Spleen (tissue), 7 donors: ENCODE measurements around the gene OPRD1.

Source experiments
- CTCF ChIP-seq, 11 experiments: fragments of 200-600 bp in 7 of 11; fragments of 450-650 bp in 4 of 11; sonication (generic) in 4 of 11; IDR thresholded peaks in 8 of 11; conservative IDR thresholded peaks in 3 of 11; 1 replicate in 7 of 11; 2 replicates in 4 of 11; pipeline versions ENCODE4 v1.4.0 to v1.8.0; 2016 to 2021; ENCODE audit warnings: antibody characterized with exemption in 11 of 11, inconsistent platforms in 4 of 11, mild to moderate bottlenecking in 1 of 11
- POLR2A ChIP-seq, 3 donors: fragments of 450-650 bp; IDR thresholded peaks; one replicate each; pipeline ENCODE4 v1.5.1; 2017; ENCODE audit warnings: antibody characterized with exemption in 3 of 3, mild to moderate bottlenecking in 1 of 3
- donor health status: DM: no; HTN: no; CAD: no; lungs with moderate emphysema.
- donor health status: DM: no; HTN: no; CAD: no.
- donor health status: DM: no; HTN: no; CAD: no.

- no peak for TF ChIP-seq POLR2A (IDR thresholded peaks at IDR 0.05)
- no peak for TF ChIP-seq CTCF (IDR thresholded peaks at IDR 0.05 in 8 of 11, conservative IDR thresholded peaks at IDR 0.05 in 3 of 11)
Observed at GRCh38 chr1:28773105-28773504, 38.9 kb upstream of the OPRD1 start.
